NCI-H2081 (cell line): ENCODE measurements around the gene AKAP5.
A peak's percentile ranks its signal among the peaks of the same experiment; 100 is the strongest.
"Not testable (repeated sequence)": the region's sequence is repeated elsewhere in the genome, so short reads cannot be mapped to it uniquely, and the experiment has no call there.

Experiments used
- DNase-seq, 2 experiments: peaks; one replicate each; lab custom pipeline; 2025; lab: John Stamatoyannopoulos, UW

The AKAP5 gene

GRCh38 chr14:64502887-64503433 lies 37.7 kb downstream of the AKAP5 start:
- DNase-seq = peak in 1 of 2 experiments; percentile 35

GRCh38 chr14:64503434-64504309 lies 38.4 kb downstream of the AKAP5 start, which contains the start of gene ZBTB25:
ZBTB25 (minus strand) TSS chr14:64503838; CDS start chr14:64490533, 13,305 bp downstream.
- DNase-seq = peak; percentile 93 to 95

GRCh38 chr14:64504310-64504896 lies 39.1 kb downstream of the AKAP5 start, which contains the start of gene ZBTB1:
ZBTB1 (plus strand) TSS chr14:64504770; CDS start chr14:64521505, 16,735 bp downstream.
- peak; percentile 72 to 90 for DNase-seq

- peak; percentile 80 to 81 for DNase-seq
Observed at GRCh38 chr14:64504897-64505794, 39.8 kb downstream of the AKAP5 start.

- no peak for DNase-seq
Observed at GRCh38 chr14:64506721-64507120, 41.4 kb downstream of the AKAP5 start.

GRCh38 chr14:64507376-64508156 lies 42.3 kb downstream of the AKAP5 start:
- DNase-seq = peak; percentile 4 to 23

- no peak for DNase-seq
Observed at GRCh38 chr14:64508215-64508776, 43.0 kb downstream of the AKAP5 start.

- no peak for DNase-seq
Observed at GRCh38 chr14:64509036-64509435, 43.7 kb downstream of the AKAP5 start.

GRCh38 chr14:64510825-64511671 lies 45.7 kb downstream of the AKAP5 start:
- peak; percentile 65 to 74 for DNase-seq

GRCh38 chr14:64513271-64513670 lies 48.0 kb downstream of the AKAP5 start:
- DNase-seq = no peak

- DNase-seq = no peak
Observed at GRCh38 chr14:64515053-64515452, 49.8 kb downstream of the AKAP5 start.

GRCh38 chr14:64516969-64517368 lies 51.7 kb downstream of the AKAP5 start:
- DNase-seq = no peak

GRCh38 chr14:64517667-64518066 lies 52.4 kb downstream of the AKAP5 start:
- not testable (repeated sequence) for DNase-seq

GRCh38 chr14:64518229-64518628 lies 52.9 kb downstream of the AKAP5 start:
- DNase-seq = no peak

- no peak for DNase-seq
Observed at GRCh38 chr14:64520699-64521098, 55.4 kb downstream of the AKAP5 start.

GRCh38 chr14:64522591-64523355 lies 57.5 kb downstream of the AKAP5 start:
- no peak for DNase-seq
